Measurements from ENCODE around the gene DBNDD2.

GRCh38 chr20:45359069-45359405 is 49.1 kb upstream of the DBNDD2 start:
- TF ChIP-seq, protein P1, sequence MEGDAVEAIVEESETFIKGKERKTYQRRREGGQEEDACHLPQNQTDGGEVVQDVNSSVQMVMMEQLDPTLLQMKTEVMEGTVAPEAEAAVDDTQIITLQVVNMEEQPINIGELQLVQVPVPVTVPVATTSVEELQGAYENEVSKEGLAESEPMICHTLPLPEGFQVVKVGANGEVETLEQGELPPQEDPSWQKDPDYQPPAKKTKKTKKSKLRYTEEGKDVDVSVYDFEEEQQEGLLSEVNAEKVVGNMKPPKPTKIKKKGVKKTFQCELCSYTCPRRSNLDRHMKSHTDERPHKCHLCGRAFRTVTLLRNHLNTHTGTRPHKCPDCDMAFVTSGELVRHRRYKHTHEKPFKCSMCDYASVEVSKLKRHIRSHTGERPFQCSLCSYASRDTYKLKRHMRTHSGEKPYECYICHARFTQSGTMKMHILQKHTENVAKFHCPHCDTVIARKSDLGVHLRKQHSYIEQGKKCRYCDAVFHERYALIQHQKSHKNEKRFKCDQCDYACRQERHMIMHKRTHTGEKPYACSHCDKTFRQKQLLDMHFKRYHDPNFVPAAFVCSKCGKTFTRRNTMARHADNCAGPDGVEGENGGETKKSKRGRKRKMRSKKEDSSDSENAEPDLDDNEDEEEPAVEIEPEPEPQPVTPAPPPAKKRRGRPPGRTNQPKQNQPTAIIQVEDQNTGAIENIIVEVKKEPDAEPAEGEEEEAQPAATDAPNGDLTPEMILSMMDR (IDR thresholded peaks at IDR 0.05): no peak
- no peak for TF ChIP-seq POLR2A (IDR thresholded peaks at IDR 0.05)

Data from thyroid gland (tissue), 4 donors.